Epithelial cell of proximal tubule (primary cell): ENCODE data around the gene JAKMIP3. TPM values are rescaled to one million over a fixed set of nuclear protein-coding genes. Genes with fewer than 3 reads are reported as not detected.

Experiments used
- DNase-seq: peaks from one replicate; pipeline ENCODE4 v3.0.0-alpha.2; 2011; ENCODE audit warnings: low read depth
- H3K4me3 ChIP-seq: 2 replicates; pipeline ENCODE4 v1.5.1; 2011; ENCODE audit warnings: low read depth, mild to moderate bottlenecking, low read length
- CTCF ChIP-seq: conservative IDR thresholded peaks from 2 replicates; pipeline ENCODE4 v1.5.1; 2012; ENCODE audit warnings: low read depth, mild to moderate bottlenecking, low read length
- total RNA-seq: library from RNA; depleted of rRNA; stranded (reverse); fragments of >200 nt; gene quantifications from 2 replicates; pipeline ENCODE4 v1.2.3, GENCODE V29; 2015

JAKMIP3 gene
- total RNA-seq, 1 donor from 2014 or later: under 0.01 TPM

DNA sequence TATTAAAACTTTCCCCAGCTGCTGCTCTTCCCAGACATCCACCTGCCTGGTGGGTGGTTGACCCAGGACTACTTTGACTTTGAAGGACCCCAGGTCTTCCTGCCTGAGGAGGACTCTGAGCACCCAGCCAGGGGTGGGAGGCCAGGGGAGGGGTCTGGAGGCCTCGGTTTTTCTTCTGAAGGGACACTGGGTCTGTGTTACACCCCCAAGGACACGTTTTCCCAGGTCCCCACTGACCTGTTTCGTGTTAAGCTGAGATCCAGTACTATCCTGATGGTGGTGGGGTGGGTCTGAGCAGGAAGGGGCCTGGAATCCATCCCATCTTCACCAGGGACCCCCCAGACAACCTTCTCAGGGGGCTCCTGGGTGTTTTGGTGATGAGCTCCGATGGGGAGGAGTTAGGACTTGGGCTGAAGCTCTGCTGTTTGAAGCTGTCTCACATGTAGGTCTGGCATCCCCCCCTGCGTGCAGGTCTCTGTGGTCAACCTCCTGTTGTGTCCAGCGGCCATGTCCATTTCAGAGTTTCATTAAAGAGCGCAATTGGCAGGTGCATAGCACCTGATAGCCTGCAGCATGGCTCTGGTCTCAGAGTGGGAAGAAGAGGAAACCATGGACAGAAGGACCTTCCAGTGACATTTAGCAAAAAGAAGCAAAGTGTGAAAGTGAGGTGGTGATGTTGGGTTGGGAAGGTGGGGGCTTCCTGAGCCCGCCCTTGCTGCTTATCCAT lies 3.5 kb downstream of the JAKMIP3 start:
- H3K4me3 ChIP-seq: no peak overlapping the region
- no peak for DNase-seq
- no peak for TF ChIP-seq CTCF

GRCh38 chr10:132069849-132070182 lies 4.1 kb downstream of the JAKMIP3 start:
- TF ChIP-seq CTCF: no peak
- DNase-seq: no peak
- no peak overlapping the region for H3K4me3 ChIP-seq

GRCh38 chr10:132070724-132071123 lies 5.0 kb downstream of the JAKMIP3 start:
- no peak for TF ChIP-seq CTCF
- no peak overlapping the region for H3K4me3 ChIP-seq
- no peak for DNase-seq

DNA sequence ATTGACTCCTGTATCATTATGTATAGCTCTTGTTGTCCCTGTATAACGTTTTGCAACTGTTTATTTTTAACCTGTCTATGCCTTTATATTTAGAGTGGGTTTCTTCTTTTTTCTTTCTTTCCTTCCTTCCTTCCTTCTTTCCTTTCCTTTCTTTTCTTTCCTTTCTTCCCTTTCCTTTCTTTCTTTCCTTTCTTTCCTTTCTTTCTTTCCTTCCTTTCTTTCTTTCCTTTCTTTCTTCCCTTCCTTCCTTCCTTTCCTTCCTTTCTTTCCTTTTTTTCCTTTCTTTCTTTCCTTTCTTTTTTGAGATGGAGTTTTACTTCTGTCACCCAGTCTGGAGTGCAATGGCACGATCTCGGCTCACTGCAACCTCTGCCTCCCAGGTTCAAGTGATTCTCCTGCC lies 5.9 kb downstream of the JAKMIP3 start:
- DNase-seq: no peak

DNA sequence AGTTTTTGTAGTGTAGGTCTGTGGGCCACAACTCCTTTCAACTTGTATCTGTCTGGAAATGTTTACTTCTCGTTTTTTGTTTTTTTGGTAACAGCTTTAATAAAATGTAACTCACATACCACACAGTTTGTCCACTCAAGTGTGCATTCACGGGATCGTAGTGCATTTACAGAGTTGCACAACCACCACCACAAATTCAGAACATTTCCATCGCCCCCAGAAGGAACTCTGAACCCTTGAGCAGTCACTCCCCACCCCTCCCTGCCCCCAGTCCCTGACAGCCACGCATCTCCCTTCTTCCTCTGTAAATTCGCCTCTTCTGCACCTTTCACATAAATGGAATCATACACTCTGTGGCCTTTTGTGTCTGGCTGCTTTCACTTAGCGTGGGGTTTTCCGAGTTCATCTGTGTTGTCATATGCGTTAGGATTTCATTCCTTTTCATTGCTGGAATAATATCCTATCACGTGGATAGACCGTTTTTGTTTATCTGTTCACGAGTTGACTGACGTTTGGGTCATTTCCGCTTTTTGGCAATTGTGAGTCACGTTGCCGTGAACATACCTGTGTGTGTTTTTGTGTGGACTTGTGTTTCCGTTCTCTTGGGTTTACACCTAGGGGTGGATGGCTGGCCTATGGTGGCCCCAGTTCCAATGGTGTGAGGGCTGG lies 10.3 kb downstream of the JAKMIP3 start:
- no peak for DNase-seq
- no peak for TF ChIP-seq CTCF
- no peak overlapping the region for H3K4me3 ChIP-seq

More for the DNA sequence above, 5.9 kb downstream of the JAKMIP3 start:
- no peak for TF ChIP-seq CTCF
- H3K4me3 ChIP-seq: no peak overlapping the region

GRCh38 chr10:132076578-132077081 lies 10.9 kb downstream of the JAKMIP3 start:
- H3K4me3 ChIP-seq: no peak overlapping the region
- no peak for DNase-seq
- TF ChIP-seq CTCF: no peak
